OCI-M2 (cell line): ENCODE results near the gene KIF2A.
A peak's percentile ranks its signal among the peaks of the same experiment; 100 is the strongest.

Experiments used
- DNase-seq: peaks from one replicate; lab custom pipeline; 2025; ENCODE audit not compliant: unreplicated experiment; lab: John Stamatoyannopoulos, UW

The KIF2A gene

GRCh38 chr5:62305715-62306322 is at the start of gene KIF2A:
TSS of gene KIF2A (plus strand) at chr5:62306206. CDS start at chr5:62306473, 267 bp downstream.
- peak; percentile 39 for DNase-seq

GRCh38 chr5:62257020-62257367 is 49.0 kb upstream of the KIF2A start:
- no peak for DNase-seq

- DNase-seq: no peak
Measured at GRCh38 chr5:62258654-62259053, 47.4 kb upstream of the KIF2A start.

- DNase-seq: no peak
Measured at GRCh38 chr5:62259699-62260250, 46.2 kb upstream of the KIF2A start.

GRCh38 chr5:62260513-62260912 is 45.5 kb upstream of the KIF2A start:
- DNase-seq: no peak

GRCh38 chr5:62263401-62263800 is 42.6 kb upstream of the KIF2A start:
- no peak for DNase-seq

- DNase-seq: no peak
Measured at GRCh38 chr5:62265648-62266112, 40.3 kb upstream of the KIF2A start.

GRCh38 chr5:62266573-62266972 is 39.4 kb upstream of the KIF2A start:
- no peak for DNase-seq

- DNase-seq: no peak
Measured at GRCh38 chr5:62268234-62268633, 37.8 kb upstream of the KIF2A start.

- DNase-seq: no peak
Measured at GRCh38 chr5:62268792-62269191, 37.2 kb upstream of the KIF2A start.

GRCh38 chr5:62271370-62271769 is 34.6 kb upstream of the KIF2A start:
- no peak for DNase-seq

- DNase-seq: no peak
Measured at GRCh38 chr5:62271870-62272269, 34.1 kb upstream of the KIF2A start.

- DNase-seq: no peak
Measured at GRCh38 chr5:62273687-62274086, 32.3 kb upstream of the KIF2A start.

- no peak for DNase-seq
Measured at GRCh38 chr5:62275581-62275980, 30.4 kb upstream of the KIF2A start.

GRCh38 chr5:62281411-62281810 is 24.6 kb upstream of the KIF2A start:
- no peak for DNase-seq

GRCh38 chr5:62282064-62282463 is 23.9 kb upstream of the KIF2A start:
- no peak for DNase-seq

GRCh38 chr5:62283005-62283404 is 23.0 kb upstream of the KIF2A start:
- DNase-seq: no peak

GRCh38 chr5:62283861-62284260 is 22.1 kb upstream of the KIF2A start:
- DNase-seq: no peak

- no peak for DNase-seq
Measured at GRCh38 chr5:62284946-62285891, 20.8 kb upstream of the KIF2A start.

- DNase-seq: no peak
Measured at GRCh38 chr5:62286834-62287233, 19.2 kb upstream of the KIF2A start.

- DNase-seq: no peak
Measured at GRCh38 chr5:62287237-62287636, 18.8 kb upstream of the KIF2A start.

GRCh38 chr5:62288118-62288517 is 17.9 kb upstream of the KIF2A start:
- no peak for DNase-seq
